CD8-positive, alpha-beta memory T cell (primary cell): Measurements from ENCODE around the gene NRGN. TPM values are rescaled to one million over a fixed set of nuclear protein-coding genes. Genes with fewer than 3 reads are reported as not detected.

Experiments
- CTCF ChIA-PET: fragments of 350-600 bp; sonication (Branson Sonifier 250); formaldehyde crosslinking; loops from one replicate; lab custom pipeline; 2021; ENCODE audit warnings: antibody characterized with exemption; lab: Charles Lee
- POLR2A ChIA-PET: fragments of 350-600 bp; sonication (Branson Sonifier 250); formaldehyde crosslinking; loops from one replicate; lab custom pipeline; 2021; ENCODE audit warnings: antibody characterized with exemption; lab: Charles Lee
- DNase-seq, 5 donors: peaks; one replicate each; pipeline versions ENCODE4 v3.0.0 to v3.0.0-alpha.2; 2020 to 2022; ENCODE audit warnings: mixed read lengths in 1 of 5
- H3K27ac ChIP-seq: one replicate; pipeline ENCODE4 v1.7.0; 2013; ENCODE audit warnings: low read depth, mild to moderate bottlenecking, low read length, moderate library complexity
- H3K27me3 ChIP-seq: 2 replicates; pipeline ENCODE4 v1.7.0; 2013; ENCODE audit warnings: low read length, mild to moderate bottlenecking; ENCODE audit not compliant: insufficient read depth, poor library complexity, severe bottlenecking
- H3K36me3 ChIP-seq: 2 replicates; pipeline ENCODE4 v1.7.0; 2013; ENCODE audit warnings: mild to moderate bottlenecking, low read length, moderate library complexity; ENCODE audit not compliant: insufficient read depth
- H3K4me1 ChIP-seq: 2 replicates; pipeline ENCODE4 v1.7.0; 2013; ENCODE audit warnings: mild to moderate bottlenecking, low read length, moderate library complexity; ENCODE audit not compliant: insufficient read depth
- H3K4me3 ChIP-seq: 2 replicates; pipeline ENCODE4 v1.7.0; 2013; ENCODE audit warnings: mild to moderate bottlenecking, low read length
- H3K9me3 ChIP-seq: 2 replicates; pipeline ENCODE4 v1.7.0; 2013; ENCODE audit warnings: mild to moderate bottlenecking, low read length
- H3K27ac Mint-ChIP-seq, 8 donors: one replicate each; pipeline ENCODE4 v1.8.0; 2020 to 2021; ENCODE audit warnings: mixed read lengths in 8 of 8, mild to moderate bottlenecking in 6 of 8, inconsistent platforms in 3 of 8, moderate library complexity in 3 of 8
- H3K27me3 Mint-ChIP-seq, 2 donors: one replicate each; pipeline ENCODE4 v1.8.0; 2020 to 2021; ENCODE audit warnings: mixed read lengths in 2 of 2, mild to moderate bottlenecking in 1 of 2, moderate library complexity in 1 of 2
- H3K36me3 Mint-ChIP-seq, 3 donors: one replicate each; pipeline ENCODE4 v1.8.0; 2020 to 2021; ENCODE audit warnings: mixed read lengths in 3 of 3, inconsistent platforms in 1 of 3, mild to moderate bottlenecking in 1 of 3
- H3K4me1 Mint-ChIP-seq, 3 donors: one replicate each; pipeline ENCODE4 v1.8.0; 2020 to 2021; ENCODE audit warnings: mixed read lengths in 3 of 3, inconsistent platforms in 1 of 3, mild to moderate bottlenecking in 1 of 3
- H3K4me3 Mint-ChIP-seq, 7 donors: one replicate each; pipeline ENCODE4 v1.8.0; 2020 to 2021; ENCODE audit warnings: mixed read lengths in 7 of 7, mild to moderate bottlenecking in 6 of 7, moderate library complexity in 4 of 7, inconsistent platforms in 2 of 7
- H3K9me3 Mint-ChIP-seq, 5 donors: one replicate each; pipeline ENCODE4 v1.8.0; 2020 to 2022; ENCODE audit warnings: mixed read lengths in 5 of 5, mild to moderate bottlenecking in 3 of 5, moderate library complexity in 2 of 5, inconsistent platforms in 1 of 5
- polyA plus RNA-seq: library from polyadenylated mRNA; unstranded; fragments of 300-500 nt; fragmentation: Illumina TruSeq; gene quantifications from one replicate; pipeline ENCODE4 v1.2.3, GENCODE V29; 2021
- total RNA-seq, 2 experiments: library from RNA; stranded (reverse); gene quantifications; one replicate each; pipeline ENCODE4 v1.2.3, GENCODE V29; 2021

The NRGN gene
- total RNA-seq = 1 to 10 TPM; 4.6 to 6.4 TPM
- not detected for polyA plus RNA-seq

DNA sequence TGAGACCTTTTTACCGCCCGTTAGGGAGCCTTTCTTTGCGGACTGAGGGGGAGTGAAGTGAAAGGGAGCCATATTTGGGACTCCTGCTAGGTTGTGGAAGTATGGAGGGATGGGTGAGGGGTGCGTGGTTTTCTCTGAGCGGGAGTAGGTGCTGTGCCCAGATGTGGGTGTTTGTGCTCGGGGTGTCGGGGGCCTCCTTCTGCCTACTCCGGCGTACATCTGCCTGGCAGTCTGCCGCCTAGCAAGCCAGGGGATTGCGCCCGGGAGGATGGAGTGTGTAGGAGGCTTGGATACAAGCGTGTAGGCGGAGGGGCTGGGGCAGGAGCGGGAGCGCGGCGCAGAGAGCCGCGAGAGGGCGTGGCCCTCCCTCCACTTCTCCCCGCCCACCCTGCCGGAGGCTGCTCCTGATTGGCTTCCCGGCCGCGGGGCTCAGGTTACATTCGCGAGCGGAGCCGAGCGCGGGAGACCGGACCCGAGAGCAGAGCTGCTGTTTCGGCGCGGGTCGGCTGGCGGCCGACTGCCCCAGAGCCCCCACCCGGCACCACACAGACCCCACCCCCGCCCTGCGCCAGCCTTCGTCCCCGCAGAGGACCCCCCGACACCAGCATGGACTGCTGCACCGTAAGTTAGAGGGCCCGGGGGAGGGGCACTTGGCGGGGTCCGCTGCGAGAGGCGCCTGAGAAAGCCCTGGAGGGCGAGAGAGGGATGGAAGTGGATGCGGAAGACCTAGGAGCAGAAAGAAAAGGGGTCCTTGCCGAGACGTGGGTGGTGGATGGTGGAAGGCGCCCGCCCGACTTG, at the start of gene NRGN:
TSS of gene NRGN (plus strand) at position 464 of the 798 bp plus-strand sequence. CDS start at position 607, 143 bp downstream.
- Histone ChIP-seq H3K4me3 (peak within 1 kb of the TSS; percentile 79), H3K9me3 (no peaks in the 10 kb centered on the region), H3K36me3 (no peaks in the 10 kb centered on the region), H3K27me3 (no peaks in the 10 kb centered on the region), H3K27ac (no peak within 1 kb of the TSS), H3K4me1 (peaks cover 17% of the 10 kb centered on the region)
- peak; percentile 71 to 85 (median 78) for DNase-seq
- POLR2A ChIA-PET = no interaction called here
- peak within 1 kb of the TSS; percentile 80 to 94 (median 84) for H3K4me3 Mint-ChIP-seq
- CTCF ChIA-PET = interaction anchor here (1.0 to 5.3 kb wide), 4 partner anchors 12 to 24 kb away, joined by 3 to 30 read pairs (median 4); partner anchors contain the start of genes ESAM and VSIG2
- no peaks in the 10 kb centered on the region for H3K9me3 Mint-ChIP-seq
- peak within 1 kb of the TSS in 4 of 8 donors; percentile 38 to 95 (median 46) for H3K27ac Mint-ChIP-seq
- peaks cover 17 to 20% (median 19%) of the 10 kb centered on the region in 3 donors for H3K4me1 Mint-ChIP-seq
- peaks cover 19 to 28% of the 10 kb centered on the region in 2 donors for H3K27me3 Mint-ChIP-seq
- H3K36me3 Mint-ChIP-seq = no peaks in the 10 kb centered on the region

DNA sequence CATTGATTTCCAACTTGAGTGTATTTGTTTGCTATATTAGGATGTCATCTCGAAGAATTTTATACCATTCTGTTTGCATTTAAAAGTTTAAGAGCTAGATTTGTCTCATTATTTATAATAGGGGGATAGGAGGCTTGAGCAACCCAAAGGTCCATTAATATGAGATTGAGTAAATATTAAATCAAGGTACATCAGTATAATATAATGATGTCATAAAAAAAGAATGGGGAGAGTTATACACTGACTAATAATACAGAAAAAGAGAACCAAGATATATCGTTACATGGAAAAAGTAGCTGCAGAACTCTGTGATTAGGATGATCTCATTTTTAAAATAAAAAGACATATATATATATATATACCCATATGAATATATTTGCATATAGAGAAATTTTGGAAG, 46.6 kb upstream of the NRGN start:
- H3K9me3 ChIP-seq = no peaks in the 10 kb centered on the region
- Mint-ChIP-seq H3K4me1 (no peaks in the 10 kb centered on the region), H3K27ac (no peak overlapping the region), H3K36me3 (no peaks in the 10 kb centered on the region), H3K9me3 (no peaks in the 10 kb centered on the region), H3K27me3 (peaks cover 3 to 10% of the 10 kb centered on the region in 2 donors), H3K4me3 (no peak overlapping the region)
- H3K4me3 ChIP-seq = no peak overlapping the region
- ChIA-PET CTCF (no interaction called here), POLR2A (no interaction called here)
- no peak for DNase-seq
- H3K4me1 ChIP-seq = no peaks in the 10 kb centered on the region
- H3K36me3 ChIP-seq = no peaks in the 10 kb centered on the region
- no peaks in the 10 kb centered on the region for H3K27me3 ChIP-seq
- no peak overlapping the region for H3K27ac ChIP-seq

DNA sequence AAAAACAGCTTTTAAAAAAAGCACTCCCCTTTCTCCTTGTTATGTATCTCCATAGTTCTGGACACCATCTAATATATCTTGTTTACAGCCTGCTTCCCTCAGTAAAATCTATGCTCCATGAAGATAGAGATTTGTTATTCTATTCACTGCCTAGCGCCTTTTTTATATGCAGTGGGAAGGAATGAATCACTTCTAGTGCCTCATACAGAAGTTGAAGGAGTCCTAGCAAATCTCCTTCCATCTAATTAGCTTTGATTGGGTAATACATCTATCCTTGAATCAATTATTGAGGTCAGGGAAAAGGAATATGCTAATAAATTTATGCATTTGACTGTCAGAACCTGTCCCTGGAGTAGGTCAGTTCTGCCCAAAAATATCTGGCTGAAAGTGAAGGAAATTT, 40.2 kb upstream of the NRGN start:
- Histone ChIP-seq H3K36me3 (no peaks in the 10 kb centered on the region), H3K4me1 (no peaks in the 10 kb centered on the region), H3K27me3 (no peaks in the 10 kb centered on the region), H3K4me3 (no peak overlapping the region), H3K27ac (no peak overlapping the region), H3K9me3 (no peaks in the 10 kb centered on the region)
- CTCF ChIA-PET = no interaction called here
- Mint-ChIP-seq H3K9me3 (peaks cover 0 to 6% (median 0%) of the 10 kb centered on the region in 5 donors), H3K4me3 (no peak overlapping the region), H3K4me1 (no peaks in the 10 kb centered on the region), H3K36me3 (no peaks in the 10 kb centered on the region), H3K27me3 (peaks cover 9 to 35% of the 10 kb centered on the region in 2 donors), H3K27ac (no peak overlapping the region)
- POLR2A ChIA-PET = no interaction called here
- no peak for DNase-seq

DNA sequence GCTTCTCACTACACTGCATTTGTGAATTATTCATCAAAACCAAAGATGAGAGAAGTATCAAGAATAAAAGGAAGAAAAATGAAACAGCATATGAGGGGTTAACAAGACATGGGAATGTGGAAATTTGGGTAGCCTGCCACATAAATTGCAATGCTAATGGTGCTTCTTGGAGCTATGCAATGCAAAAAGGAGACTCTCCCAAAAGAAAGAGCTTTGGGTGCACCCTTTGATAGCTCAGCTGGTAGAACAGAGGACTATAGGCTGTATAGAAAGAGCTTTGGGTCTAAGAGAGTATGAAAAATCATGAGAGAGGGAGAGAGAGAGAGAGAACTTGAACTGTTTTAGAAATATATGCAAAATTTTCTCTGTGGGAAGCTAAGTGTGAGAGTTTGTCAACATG, 39.7 kb upstream of the NRGN start:
- Mint-ChIP-seq H3K4me3 (no peak overlapping the region), H3K27ac (no peak overlapping the region), H3K9me3 (peaks cover 0 to 6% (median 0%) of the 10 kb centered on the region in 5 donors), H3K4me1 (no peaks in the 10 kb centered on the region), H3K36me3 (no peaks in the 10 kb centered on the region), H3K27me3 (peaks cover 9 to 35% of the 10 kb centered on the region in 2 donors)
- Histone ChIP-seq H3K36me3 (no peaks in the 10 kb centered on the region), H3K9me3 (no peaks in the 10 kb centered on the region), H3K27ac (no peak overlapping the region), H3K27me3 (no peaks in the 10 kb centered on the region), H3K4me1 (no peaks in the 10 kb centered on the region), H3K4me3 (no peak overlapping the region)
- ChIA-PET POLR2A (no interaction called here), CTCF (interaction anchor here (1.0 kb wide), 1 partner anchor 31 kb away, joined by 3 read pairs; no protein-coding TSS in a partner anchor)
- DNase-seq = no peak

DNA sequence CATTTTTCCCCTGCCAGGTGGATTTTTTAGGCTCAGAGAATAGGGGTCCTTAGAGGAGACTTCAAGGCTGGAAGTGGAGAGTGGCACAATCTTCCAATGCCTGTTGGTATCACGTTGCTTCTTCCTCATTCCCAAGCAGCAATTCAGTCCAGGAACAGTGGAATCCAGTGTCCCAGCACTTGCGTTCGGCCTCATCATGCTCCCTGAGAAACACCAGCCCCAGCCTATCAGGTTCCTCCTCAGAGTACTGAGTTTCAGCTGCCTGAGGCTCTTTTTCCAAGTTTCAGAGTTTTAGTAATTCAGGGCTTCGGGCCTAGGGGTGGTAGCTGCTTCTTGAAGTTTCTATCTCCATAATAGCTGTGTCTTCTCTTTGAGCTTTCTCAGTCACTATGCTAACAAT, 31.9 kb upstream of the NRGN start:
- Mint-ChIP-seq H3K27me3 (peaks cover 11 to 41% of the 10 kb centered on the region in 2 donors), H3K4me3 (no peak overlapping the region), H3K4me1 (no peaks in the 10 kb centered on the region), H3K9me3 (peaks cover 0 to 8% (median 3%) of the 10 kb centered on the region in 5 donors), H3K36me3 (peaks cover 2 to 11% (median 4%) of the 10 kb centered on the region in 3 donors), H3K27ac (no peak overlapping the region)
- ChIA-PET POLR2A (no interaction called here), CTCF (no interaction called here)
- Histone ChIP-seq H3K36me3 (no peaks in the 10 kb centered on the region), H3K27me3 (no peaks in the 10 kb centered on the region), H3K4me3 (no peak overlapping the region), H3K4me1 (no peaks in the 10 kb centered on the region), H3K9me3 (no peaks in the 10 kb centered on the region), H3K27ac (no peak overlapping the region)
- no peak for DNase-seq

DNA sequence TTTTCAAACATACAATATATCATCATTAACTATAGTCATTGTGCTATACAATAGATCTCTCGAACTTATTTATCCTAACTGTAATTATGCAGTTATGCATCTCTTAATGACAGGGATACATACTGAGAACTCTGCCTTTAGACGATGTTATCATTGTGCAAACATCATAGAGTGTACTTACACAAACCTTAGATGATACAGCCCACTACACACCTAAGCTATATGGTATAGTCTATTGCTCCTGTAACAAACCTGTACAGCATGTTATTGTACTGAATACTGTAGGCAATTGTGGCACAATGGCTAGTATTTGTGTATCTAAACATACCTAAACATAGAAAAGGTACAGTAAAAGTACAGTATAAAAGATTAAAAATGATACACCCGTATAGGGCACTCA, 27.4 kb upstream of the NRGN start:
- Mint-ChIP-seq H3K4me3 (no peak overlapping the region), H3K36me3 (peaks cover 0 to 5% (median 5%) of the 10 kb centered on the region in 3 donors), H3K9me3 (peaks cover 0 to 6% (median 3%) of the 10 kb centered on the region in 5 donors), H3K27ac (no peak overlapping the region), H3K27me3 (peaks cover 22 to 53% of the 10 kb centered on the region in 2 donors), H3K4me1 (peaks cover 1 to 2% (median 1%) of the 10 kb centered on the region in 3 donors)
- Histone ChIP-seq H3K36me3 (no peaks in the 10 kb centered on the region), H3K27ac (no peak overlapping the region), H3K27me3 (peaks cover 9% of the 10 kb centered on the region), H3K9me3 (no peaks in the 10 kb centered on the region), H3K4me1 (peaks cover 2% of the 10 kb centered on the region), H3K4me3 (no peak overlapping the region)
- ChIA-PET CTCF (no interaction called here), POLR2A (no interaction called here)
- DNase-seq = no peak

DNA sequence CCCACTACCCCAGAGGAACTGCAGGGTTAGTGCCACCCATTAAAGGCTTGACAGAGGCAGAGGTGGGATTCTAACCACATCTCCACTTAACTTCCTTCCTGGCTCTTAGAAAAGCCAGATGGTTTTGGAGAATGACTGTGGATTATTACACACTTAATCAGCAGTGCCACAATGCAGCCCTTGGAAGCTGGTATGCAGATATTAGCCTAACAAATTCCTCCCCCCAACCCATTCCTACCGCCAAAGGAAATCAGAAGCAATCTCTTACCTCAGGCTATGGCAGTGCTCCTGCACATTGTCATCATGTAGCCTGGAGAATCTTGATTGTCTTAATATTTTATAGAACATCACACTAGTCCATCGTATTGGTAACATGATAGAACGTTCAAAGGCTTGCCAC, 23.2 kb upstream of the NRGN start:
- H3K9me3 Mint-ChIP-seq = peaks cover 0 to 2% (median 0%) of the 10 kb centered on the region in 5 donors
- Histone ChIP-seq H3K4me1 (peaks cover 14% of the 10 kb centered on the region), H3K27ac (no peak overlapping the region), H3K4me3 (no peak overlapping the region), H3K9me3 (no peaks in the 10 kb centered on the region), H3K36me3 (no peaks in the 10 kb centered on the region), H3K27me3 (peaks cover 16% of the 10 kb centered on the region)
- peaks cover 0 to 2% (median 2%) of the 10 kb centered on the region in 3 donors for H3K36me3 Mint-ChIP-seq
- H3K27me3 Mint-ChIP-seq = peaks cover 23 to 53% of the 10 kb centered on the region in 2 donors
- no peak for DNase-seq
- H3K27ac Mint-ChIP-seq = no peak overlapping the region
- ChIA-PET POLR2A (no interaction called here), CTCF (no interaction called here)
- no peak overlapping the region for H3K4me3 Mint-ChIP-seq
- peaks cover 13 to 14% (median 14%) of the 10 kb centered on the region in 3 donors for H3K4me1 Mint-ChIP-seq

DNA sequence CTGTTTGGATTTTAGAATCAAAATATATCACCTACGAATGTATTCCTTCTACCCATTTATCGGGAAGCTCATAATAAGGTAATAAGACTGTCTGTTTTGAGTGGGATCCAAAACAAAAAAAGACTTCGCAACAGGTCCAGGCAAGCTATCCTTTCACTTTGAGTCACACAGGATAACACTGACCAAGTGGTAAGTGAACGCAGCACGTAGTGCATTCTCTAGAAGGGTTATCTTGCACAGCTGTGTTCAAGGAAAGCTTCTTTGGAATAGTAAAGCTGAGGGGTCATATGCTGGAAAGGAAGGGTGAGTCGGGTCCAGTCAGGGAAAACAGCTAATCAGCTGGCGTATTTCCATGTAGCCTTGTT, 22.3 kb upstream of the NRGN start:
- H3K27me3 Mint-ChIP-seq = peaks cover 23 to 55% of the 10 kb centered on the region in 2 donors
- H3K27ac ChIP-seq = no peak overlapping the region
- no peak for DNase-seq
- ChIA-PET CTCF (no interaction called here), POLR2A (no interaction called here)
- peaks cover 0 to 2% (median 0%) of the 10 kb centered on the region in 3 donors for H3K36me3 Mint-ChIP-seq
- H3K4me1 Mint-ChIP-seq = peaks cover 13 to 18% (median 17%) of the 10 kb centered on the region in 3 donors
- H3K9me3 Mint-ChIP-seq = peaks cover 0 to 2% (median 0%) of the 10 kb centered on the region in 5 donors
- peak overlapping the region; percentile 41 for H3K4me3 ChIP-seq
- H3K9me3 ChIP-seq = no peaks in the 10 kb centered on the region
- peak overlapping the region in 1 of 8 donors; percentile 41 for H3K27ac Mint-ChIP-seq
- peaks cover 16% of the 10 kb centered on the region for H3K27me3 ChIP-seq
- H3K4me3 Mint-ChIP-seq = peak overlapping the region in 6 of 7 donors; percentile 66 to 84 (median 74)
- no peaks in the 10 kb centered on the region for H3K36me3 ChIP-seq
- H3K4me1 ChIP-seq = peaks cover 14% of the 10 kb centered on the region
